Skeletal muscle tissue (tissue), 4 donors: ENCODE measurements around the gene IQCM. TPM values are rescaled to one million over a fixed set of nuclear protein-coding genes. Genes with fewer than 3 reads are reported as not detected.
"Not testable (repeated sequence)": the region's sequence is repeated elsewhere in the genome, so short reads cannot be mapped to it uniquely, and the experiment has no call there.

Experiments
- H3K27ac ChIP-seq: one replicate; pipeline ENCODE4 v1.7.0; 2013; ENCODE audit warnings: mild to moderate bottlenecking, low read depth, low read length, inconsistent platforms
- H3K27me3 ChIP-seq, 3 donors: one replicate each; pipeline ENCODE4 v1.7.0; 2013; ENCODE audit warnings: low read length in 3 of 3; ENCODE audit not compliant: control insufficient read depth in 3 of 3, insufficient read depth in 3 of 3
- H3K36me3 ChIP-seq, 3 donors: one replicate each; pipeline ENCODE4 v1.7.0; 2013; ENCODE audit warnings: low read length in 3 of 3; ENCODE audit not compliant: control insufficient read depth in 3 of 3, insufficient read depth in 3 of 3
- H3K4me1 ChIP-seq, 3 donors: one replicate each; pipeline ENCODE4 v1.7.0; 2013; ENCODE audit warnings: low read length in 3 of 3, mild to moderate bottlenecking in 3 of 3; ENCODE audit not compliant: control insufficient read depth in 3 of 3, insufficient read depth in 3 of 3
- H3K4me3 ChIP-seq, 3 donors: one replicate each; pipeline ENCODE4 v1.7.0; 2013; ENCODE audit warnings: low read length in 3 of 3
- H3K9ac ChIP-seq, 3 donors: one replicate each; pipeline ENCODE4 v1.7.0; 2013; ENCODE audit warnings: low read length in 3 of 3, mild to moderate bottlenecking in 3 of 3, moderate library complexity in 2 of 3, low read depth in 1 of 3
- H3K9me3 ChIP-seq, 3 donors: one replicate each; pipeline ENCODE4 v1.7.0; 2013; ENCODE audit warnings: low read length in 3 of 3; ENCODE audit not compliant: control insufficient read depth in 3 of 3
- total RNA-seq: library from RNA; depleted of rRNA; stranded (reverse); fragments of >200 nt; gene quantifications from one replicate; pipeline ENCODE4 v1.2.3, GENCODE V29; 2014
- donor health status: Osteomylitis.

IQCM gene
- total RNA-seq, 1 donor from 2014 or later: not detected

DNA sequence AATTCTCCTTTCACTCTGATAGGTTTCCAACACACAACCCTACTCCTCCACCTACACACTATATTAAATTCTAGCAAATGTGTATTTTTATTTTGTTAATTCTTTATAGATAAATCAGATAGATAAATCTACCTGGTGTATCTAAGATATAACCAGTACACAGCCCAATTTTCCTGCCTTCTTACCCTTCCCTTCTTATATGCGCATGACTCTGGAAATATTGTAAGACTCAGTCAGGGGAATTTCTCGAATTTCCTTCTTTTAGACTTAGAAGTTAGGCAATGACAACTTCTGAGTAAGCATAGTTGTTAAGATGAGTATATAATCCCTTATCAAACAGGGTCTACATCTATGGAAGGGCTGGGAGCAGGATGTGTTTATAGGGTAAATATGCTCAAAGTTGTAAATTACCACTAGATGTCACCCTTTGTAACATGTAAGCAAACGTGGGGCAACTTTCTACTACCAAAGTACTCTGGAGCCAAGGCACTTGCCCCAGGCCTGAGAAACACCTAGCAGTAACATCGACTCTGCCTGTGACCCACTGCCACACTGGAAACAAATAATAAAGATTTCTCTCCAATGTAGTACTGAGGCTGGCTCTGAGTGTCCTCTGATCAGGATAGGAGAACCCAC is 444.7 kb downstream of the IQCM start:
- Histone ChIP-seq H3K9me3 (no peaks in the 10 kb centered on the region), H3K27me3 (no peaks in the 10 kb centered on the region), H3K27ac (no peak overlapping the region), H3K36me3 (no peaks in the 10 kb centered on the region), H3K9ac (no peak overlapping the region), H3K4me3 (no peak overlapping the region), H3K4me1 (no peaks in the 10 kb centered on the region)

DNA sequence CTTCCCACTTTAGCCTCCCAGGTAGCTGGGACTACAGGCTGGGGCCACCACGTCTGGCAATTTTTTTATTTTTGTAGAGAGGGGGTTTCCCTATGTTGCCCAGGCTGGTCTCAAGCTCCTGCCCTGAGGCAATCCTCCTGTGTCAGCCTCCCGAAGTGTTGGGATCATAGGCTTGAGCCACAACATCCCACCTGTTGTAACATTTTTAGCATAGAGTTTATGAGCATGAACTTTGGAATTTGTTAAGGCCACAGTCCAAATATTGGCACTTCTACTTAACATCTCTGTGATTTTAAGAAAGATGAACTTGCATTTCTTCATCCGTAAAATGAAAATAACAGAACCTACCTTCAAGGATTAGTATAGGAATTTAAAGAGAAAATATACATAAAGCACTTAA is 445.6 kb downstream of the IQCM start:
- H3K27ac ChIP-seq: no peak overlapping the region
- H3K27me3 ChIP-seq: no peaks in the 10 kb centered on the region
- H3K4me3 ChIP-seq: no peak overlapping the region
- no peaks in the 10 kb centered on the region for H3K9me3 ChIP-seq
- H3K36me3 ChIP-seq: no peaks in the 10 kb centered on the region
- no peak overlapping the region for H3K9ac ChIP-seq
- no peaks in the 10 kb centered on the region for H3K4me1 ChIP-seq

DNA sequence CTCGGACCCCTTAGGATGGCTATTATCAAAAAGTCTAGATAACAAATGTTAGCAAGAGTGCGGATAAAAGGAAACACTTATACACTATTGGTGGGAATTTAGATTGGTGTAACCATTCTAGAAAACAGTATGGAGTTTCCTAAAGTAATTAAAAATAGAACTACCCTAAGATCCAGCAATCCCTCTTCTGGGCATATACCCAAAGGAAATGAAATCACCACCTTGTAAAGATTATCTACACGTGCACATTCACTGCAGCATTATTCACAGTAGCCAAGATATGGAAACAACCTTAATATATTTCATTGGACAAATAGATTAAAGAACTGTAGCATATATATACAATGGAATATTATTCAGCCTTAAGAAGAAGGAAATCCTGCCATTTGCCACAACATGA is 462.4 kb downstream of the IQCM start:
- Histone ChIP-seq H3K36me3 (no peaks in the 10 kb centered on the region), H3K4me3 (no peak overlapping the region)

DNA sequence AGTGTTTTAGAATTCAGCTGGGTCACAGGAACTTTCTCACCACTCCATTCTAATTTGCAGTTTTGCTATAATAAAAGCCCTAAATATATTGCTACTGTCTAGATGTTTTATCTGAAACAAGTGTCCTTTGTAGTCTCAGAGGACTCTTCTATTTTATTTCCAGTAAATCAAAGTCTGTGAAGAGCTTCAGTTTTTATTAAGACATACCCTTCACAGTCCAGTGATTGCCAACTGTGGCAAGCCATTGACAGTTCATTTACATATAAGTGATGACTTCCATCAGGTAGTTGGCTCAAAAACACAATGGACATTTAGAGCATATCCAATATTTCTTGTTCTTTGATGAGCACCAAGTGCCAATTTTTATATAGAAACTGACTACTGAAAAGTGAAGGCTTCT is 466.1 kb downstream of the IQCM start:
- H3K9ac ChIP-seq: no peak overlapping the region
- no peaks in the 10 kb centered on the region for H3K4me1 ChIP-seq
- H3K9me3 ChIP-seq: no peaks in the 10 kb centered on the region
- no peaks in the 10 kb centered on the region for H3K36me3 ChIP-seq
- H3K27ac ChIP-seq: no peak overlapping the region
- no peak overlapping the region for H3K4me3 ChIP-seq
- H3K27me3 ChIP-seq: no peaks in the 10 kb centered on the region

More for the DNA sequence above, 462.4 kb downstream of the IQCM start:
- Histone ChIP-seq H3K27ac (no peak overlapping the region), H3K4me1 (no peaks in the 10 kb centered on the region), H3K27me3 (no peaks in the 10 kb centered on the region), H3K9ac (no peak overlapping the region), H3K9me3 (no peaks in the 10 kb centered on the region)

DNA sequence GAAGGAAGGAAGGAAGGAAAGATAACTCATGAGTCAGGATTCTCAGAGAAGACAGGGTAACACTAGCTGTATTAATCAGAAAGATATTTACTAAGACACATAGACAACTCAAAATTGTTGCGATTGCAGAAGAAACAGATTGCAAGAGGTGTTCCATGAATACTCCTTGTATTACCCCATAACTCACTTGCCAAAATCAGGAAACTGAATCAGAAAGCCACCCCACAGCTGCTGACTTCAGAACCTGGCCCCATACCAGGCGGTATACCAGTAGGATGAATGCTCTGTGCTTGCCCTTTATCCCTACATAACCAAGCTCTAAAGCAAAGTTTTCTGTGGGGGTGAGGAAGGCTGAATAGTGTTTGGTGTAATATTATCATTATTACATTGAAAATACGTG is 468.5 kb downstream of the IQCM start:
- no peaks in the 10 kb centered on the region for H3K36me3 ChIP-seq
- H3K4me3 ChIP-seq: no peak overlapping the region
- no peaks in the 10 kb centered on the region for H3K4me1 ChIP-seq
- H3K9me3 ChIP-seq: no peaks in the 10 kb centered on the region
- H3K27ac ChIP-seq: no peak overlapping the region
- H3K27me3 ChIP-seq: no peaks in the 10 kb centered on the region
- H3K9ac ChIP-seq: no peak overlapping the region

DNA sequence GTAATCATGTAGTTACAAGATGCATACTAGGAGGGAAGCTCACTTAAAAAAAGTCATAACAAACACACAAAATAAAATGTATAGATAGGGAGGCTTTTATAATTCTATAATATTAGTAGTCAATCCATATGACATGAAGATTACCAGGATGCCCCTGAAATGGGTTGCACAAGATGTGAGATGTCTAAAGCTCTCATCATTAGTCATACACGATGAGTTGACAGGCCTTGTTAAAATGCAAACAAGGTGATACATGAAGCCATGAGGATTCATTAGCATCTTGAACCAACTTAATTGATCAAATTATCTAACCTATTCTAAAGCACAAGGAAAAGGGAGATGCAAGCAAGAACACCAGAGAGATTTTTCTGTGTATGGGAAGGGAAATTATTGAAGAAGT is 470.2 kb downstream of the IQCM start:
- no peak overlapping the region for H3K9ac ChIP-seq
- no peaks in the 10 kb centered on the region for H3K9me3 ChIP-seq
- H3K27ac ChIP-seq: no peak overlapping the region
- no peaks in the 10 kb centered on the region for H3K4me1 ChIP-seq
- H3K27me3 ChIP-seq: no peaks in the 10 kb centered on the region
- H3K4me3 ChIP-seq: no peak overlapping the region
- no peaks in the 10 kb centered on the region for H3K36me3 ChIP-seq

DNA sequence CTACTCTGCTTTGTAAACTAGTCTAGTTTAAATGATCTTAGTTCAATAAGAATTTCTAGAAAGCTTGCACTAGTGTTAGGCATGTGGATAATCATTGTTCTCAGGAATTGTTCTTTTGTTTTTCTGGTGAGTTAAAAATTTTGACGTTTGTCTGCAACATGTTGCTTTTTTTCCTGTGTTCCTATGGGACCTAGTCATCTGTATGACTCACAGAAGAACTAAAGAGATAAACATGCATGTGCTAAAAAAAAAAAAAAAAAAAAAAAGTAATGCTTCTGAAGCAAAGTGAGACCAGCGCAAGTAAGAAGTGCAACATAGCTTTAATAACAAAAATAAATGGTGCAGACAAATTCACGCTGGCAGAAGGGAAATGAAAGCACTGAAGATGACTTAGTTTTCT is 471.2 kb downstream of the IQCM start:
- Histone ChIP-seq H3K4me3 (no peak overlapping the region), H3K36me3 (no peaks in the 10 kb centered on the region), H3K27me3 (no peaks in the 10 kb centered on the region), H3K4me1 (no peaks in the 10 kb centered on the region), H3K9ac (no peak overlapping the region), H3K27ac (no peak overlapping the region), H3K9me3 (no peaks in the 10 kb centered on the region)

DNA sequence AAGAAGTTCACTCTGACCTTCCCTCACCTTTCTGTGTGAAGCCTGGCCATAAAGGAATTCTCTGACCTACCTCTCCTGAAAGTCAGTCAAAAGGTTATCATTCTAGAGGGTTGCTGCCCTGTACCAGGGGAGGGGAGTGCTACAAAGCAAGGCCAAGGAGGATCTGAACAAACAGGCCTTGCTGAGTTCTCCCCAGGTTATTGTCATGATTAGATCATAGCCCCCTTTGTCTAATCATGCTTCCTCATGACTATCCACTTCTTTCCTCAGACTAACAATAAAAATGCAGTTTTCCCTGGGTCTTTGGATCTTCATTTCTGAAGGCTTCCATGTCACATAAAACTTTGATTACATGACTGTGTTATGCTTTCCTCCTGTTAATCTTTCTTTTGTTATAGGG is 472.0 kb downstream of the IQCM start:
- Histone ChIP-seq H3K9ac (no peak overlapping the region), H3K4me1 (no peaks in the 10 kb centered on the region), H3K27me3 (no peaks in the 10 kb centered on the region), H3K9me3 (no peaks in the 10 kb centered on the region), H3K36me3 (no peaks in the 10 kb centered on the region), H3K27ac (no peak overlapping the region), H3K4me3 (no peak overlapping the region)

DNA sequence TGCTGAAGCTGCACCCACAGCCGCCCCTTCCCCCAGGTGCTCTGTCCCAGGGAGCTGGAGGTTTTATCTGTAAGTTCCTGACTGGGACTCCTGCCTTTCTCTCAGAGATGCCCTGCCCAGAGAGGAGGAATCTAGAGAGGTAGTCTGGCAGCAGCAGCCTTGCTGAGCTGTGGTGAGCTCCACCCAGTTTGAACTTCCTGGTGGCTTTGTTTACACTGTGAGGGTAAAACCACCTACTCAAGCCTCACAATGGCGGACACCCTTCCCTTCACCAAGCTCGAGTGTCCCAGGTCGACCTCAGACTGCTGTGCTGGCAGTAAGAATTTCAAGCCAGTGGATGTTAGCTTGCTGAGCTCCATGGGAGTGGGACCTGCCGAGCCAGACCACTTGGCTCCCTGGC is 474.5 kb downstream of the IQCM start:
- not testable (repeated sequence) for H3K9me3 ChIP-seq, H3K9ac ChIP-seq, H3K36me3 ChIP-seq, H3K4me3 ChIP-seq, H3K27ac ChIP-seq, H3K4me1 ChIP-seq, H3K27me3 ChIP-seq

DNA sequence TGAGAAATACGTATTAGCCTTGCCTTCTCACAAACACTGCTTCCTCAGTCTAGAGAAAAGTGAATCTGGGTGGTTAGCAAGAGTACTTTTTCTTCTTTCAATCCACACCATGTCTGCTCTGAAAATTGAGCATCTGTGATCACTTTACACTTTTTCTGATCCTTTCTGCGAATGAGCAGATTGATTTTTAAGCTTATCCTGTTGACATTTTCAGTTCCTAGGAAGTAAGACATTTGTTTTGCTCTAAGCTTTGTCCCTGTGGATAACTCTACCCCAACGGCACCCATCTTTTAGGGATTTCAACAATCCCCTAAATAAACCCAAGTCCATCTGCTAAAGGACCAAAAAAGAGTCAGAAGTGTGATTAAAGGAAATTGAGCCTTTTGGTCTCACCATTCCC is 487.5 kb downstream of the IQCM start:
- Histone ChIP-seq H3K36me3 (no peaks in the 10 kb centered on the region), H3K9me3 (no peaks in the 10 kb centered on the region), H3K9ac (no peak overlapping the region), H3K27ac (no peak overlapping the region), H3K27me3 (no peaks in the 10 kb centered on the region), H3K4me3 (no peak overlapping the region), H3K4me1 (no peaks in the 10 kb centered on the region)

DNA sequence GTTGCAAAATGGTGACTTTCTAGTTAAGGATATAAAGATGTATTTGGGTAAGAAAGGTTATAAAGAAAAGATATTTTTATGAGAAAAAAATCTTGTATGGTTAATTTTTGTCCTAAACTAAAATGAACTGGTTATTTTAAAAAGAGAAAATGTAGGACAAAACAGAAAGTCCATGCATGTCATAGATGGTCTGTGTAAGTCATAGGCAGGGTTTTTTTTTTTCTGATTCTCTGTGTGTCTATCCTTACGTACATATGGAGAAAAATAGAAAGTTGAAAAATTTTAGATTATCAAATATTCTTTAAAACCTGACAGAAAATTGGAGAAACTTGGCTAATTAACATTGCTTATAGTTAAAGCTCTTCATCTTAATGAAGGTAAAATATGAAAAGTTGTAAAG is 493.4 kb downstream of the IQCM start:
- Histone ChIP-seq H3K4me3 (no peak overlapping the region), H3K36me3 (no peaks in the 10 kb centered on the region), H3K9me3 (peaks cover 0 to 4% (median 0%) of the 10 kb centered on the region in 3 donors), H3K27ac (no peak overlapping the region), H3K9ac (no peak overlapping the region), H3K27me3 (no peaks in the 10 kb centered on the region), H3K4me1 (no peaks in the 10 kb centered on the region)
